GM18870 (cell line): ENCODE data around the gene SUPT3H.

Source experiments
- ATAC-seq: cut with Tn5 transposase; IDR thresholded peaks from one replicate; pipeline ENCODE4 v1.9.1; 2021; ENCODE audit warnings: moderate library complexity; ENCODE audit not compliant: unreplicated experiment

Gene SUPT3H

GRCh38 chr6:45394586-45395095 lies 16.9 kb upstream of the SUPT3H start:
- ATAC-seq, result no peak

- no peak for ATAC-seq
These were observed 10.6 kb upstream of the SUPT3H start for GRCh38 chr6:45388328-45388727.

- ATAC-seq, result no peak
These were observed 9.5 kb upstream of the SUPT3H start for GRCh38 chr6:45387236-45387635.

- no peak for ATAC-seq
These were observed 8.8 kb upstream of the SUPT3H start for GRCh38 chr6:45386501-45386900.

GRCh38 chr6:45382391-45382790 lies 4.7 kb upstream of the SUPT3H start:
- ATAC-seq, result no peak

- no peak for ATAC-seq
These were observed 696 bp upstream of the SUPT3H start for GRCh38 chr6:45378334-45378926.

GRCh38 chr6:45377043-45377553 lies 636 bp downstream of the SUPT3H start:
- ATAC-seq, result peak; percentile 14

- no peak for ATAC-seq
These were observed 1.3 kb downstream of the SUPT3H start for GRCh38 chr6:45376310-45377042.

- ATAC-seq, result no peak
These were observed 2.3 kb downstream of the SUPT3H start for GRCh38 chr6:45375449-45375848.

GRCh38 chr6:45371924-45372573 lies 5.7 kb downstream of the SUPT3H start:
- ATAC-seq, result no peak

GRCh38 chr6:45369870-45370269 lies 7.9 kb downstream of the SUPT3H start:
- no peak for ATAC-seq

GRCh38 chr6:45367999-45368398 lies 9.7 kb downstream of the SUPT3H start:
- ATAC-seq, result no peak

GRCh38 chr6:45366534-45366933 lies 11.2 kb downstream of the SUPT3H start:
- ATAC-seq, result no peak

GRCh38 chr6:45365036-45365435 lies 12.7 kb downstream of the SUPT3H start:
- no peak for ATAC-seq

GRCh38 chr6:45364466-45364865 lies 13.3 kb downstream of the SUPT3H start:
- no peak for ATAC-seq

GRCh38 chr6:45353654-45354053 lies 24.1 kb downstream of the SUPT3H start:
- no peak for ATAC-seq

GRCh38 chr6:45351667-45352066 lies 26.1 kb downstream of the SUPT3H start:
- ATAC-seq, result no peak

- no peak for ATAC-seq
These were observed 26.7 kb downstream of the SUPT3H start for GRCh38 chr6:45351076-45351475.

GRCh38 chr6:45350186-45350710 lies 27.5 kb downstream of the SUPT3H start:
- no peak for ATAC-seq

- ATAC-seq, result no peak
These were observed 32.8 kb downstream of the SUPT3H start for GRCh38 chr6:45344900-45345299.

GRCh38 chr6:45328523-45328922 lies 49.2 kb downstream of the SUPT3H start:
- no peak for ATAC-seq
